Stomach (tissue), 4 donors: ENCODE measurements around the gene ARHGAP1.

Experiments
- CTCF ChIP-seq, 7 experiments: fragments of 450-650 bp in 4 of 7; fragments of 200-600 bp in 3 of 7; sonication (generic) in 3 of 7; IDR thresholded peaks; one replicate each; pipeline ENCODE4 v1.5.1; 2016 to 2019; ENCODE audit warnings: antibody characterized with exemption in 7 of 7, control low read depth in 2 of 7, mild to moderate bottlenecking in 1 of 7
- POLR2A ChIP-seq, 4 donors: fragments of 450-650 bp; IDR thresholded peaks; one replicate each; pipeline ENCODE4 v1.6.1; 2016; ENCODE audit warnings: antibody characterized with exemption in 4 of 4, control low read depth in 2 of 4, mild to moderate bottlenecking in 1 of 4, moderate library complexity in 1 of 4
- POLR2AphosphoS5 ChIP-seq, 3 donors: sonication (generic); formaldehyde crosslinking; IDR thresholded peaks; one replicate each; pipeline ENCODE4 v1.6.1; 2016; ENCODE audit warnings: antibody characterized with exemption in 3 of 3

- TF ChIP-seq CTCF (IDR thresholded peaks at IDR 0.05), result no peak
- TF ChIP-seq POLR2AphosphoS5 (IDR thresholded peaks at IDR 0.05), result no peak
- TF ChIP-seq POLR2A (IDR thresholded peaks at IDR 0.05), result no peak
These were observed 70.2 kb downstream of the ARHGAP1 start for GRCh38 chr11:46630237-46630636.
